Stimulated activated CD8-positive, alpha-beta memory T cell treated with anti-CD3 and anti-CD28 coated beads, Interleukin-7, amount 100 ng/mL, for 48 hours (primary cell): ENCODE data around the gene SNTG2.

Experiments
- DNase-seq, 2 donors: peaks; one replicate each; pipeline ENCODE4 v3.0.0-alpha.2; 2020; ENCODE audit warnings: low read depth in 1 of 2; ENCODE audit errors: extremely low read depth in 1 of 2

The SNTG2 gene

GRCh38 chr2:1170241-1170640 is 219.6 kb downstream of the SNTG2 start:
- no peak for DNase-seq

- DNase-seq = no peak
These were observed 220.1 kb downstream of the SNTG2 start for GRCh38 chr2:1170711-1171110.

GRCh38 chr2:1173528-1173927 is 222.9 kb downstream of the SNTG2 start:
- DNase-seq = no peak

GRCh38 chr2:1181893-1182292 is 231.2 kb downstream of the SNTG2 start:
- DNase-seq = no peak

- no peak for DNase-seq
These were observed 232.7 kb downstream of the SNTG2 start for GRCh38 chr2:1183300-1183699.

- DNase-seq = no peak
These were observed 235.8 kb downstream of the SNTG2 start for GRCh38 chr2:1186421-1186820.

GRCh38 chr2:1187189-1187588 is 236.5 kb downstream of the SNTG2 start:
- no peak for DNase-seq

GRCh38 chr2:1192121-1192520 is 241.5 kb downstream of the SNTG2 start:
- DNase-seq = no peak

- no peak for DNase-seq
These were observed 243.2 kb downstream of the SNTG2 start for GRCh38 chr2:1193801-1194200.

GRCh38 chr2:1203772-1204171 is 253.1 kb downstream of the SNTG2 start:
- no peak for DNase-seq

- DNase-seq = no peak
These were observed 255.2 kb downstream of the SNTG2 start for GRCh38 chr2:1205853-1206252.

- DNase-seq = no peak
These were observed 257.4 kb downstream of the SNTG2 start for GRCh38 chr2:1207962-1208510.

GRCh38 chr2:1208522-1208921 is 257.9 kb downstream of the SNTG2 start:
- no peak for DNase-seq

GRCh38 chr2:1209246-1209645 is 258.6 kb downstream of the SNTG2 start:
- no peak for DNase-seq

GRCh38 chr2:1209761-1210160 is 259.1 kb downstream of the SNTG2 start:
- DNase-seq = no peak

- peak in 1 of 2 donors; percentile 4 for DNase-seq
These were observed 259.7 kb downstream of the SNTG2 start for GRCh38 chr2:1210352-1210751.

- DNase-seq = no peak
These were observed 269.4 kb downstream of the SNTG2 start for GRCh38 chr2:1219901-1220573.

GRCh38 chr2:1222056-1222455 is 271.4 kb downstream of the SNTG2 start:
- no peak for DNase-seq

GRCh38 chr2:1223791-1224190 is 273.1 kb downstream of the SNTG2 start:
- no peak for DNase-seq

GRCh38 chr2:1224901-1225300 is 274.3 kb downstream of the SNTG2 start:
- no peak for DNase-seq

- DNase-seq = no peak
These were observed 276.1 kb downstream of the SNTG2 start for GRCh38 chr2:1226766-1227165.

- DNase-seq = no peak
These were observed 276.7 kb downstream of the SNTG2 start for GRCh38 chr2:1227274-1227900.
